NCI-H748 treated with DMSO at 0.1 percent for 48 hours (cell line): ENCODE measurements around the gene ADGRG4.
"Not testable (repeated sequence)": the region's sequence is repeated elsewhere in the genome, so short reads cannot be mapped to it uniquely, and the experiment has no call there.

Source experiments
- DNase-seq: peaks from one replicate; lab custom pipeline; 2025; lab: John Stamatoyannopoulos, UW

ADGRG4 gene

GRCh38 chrX:136300721-136301120 is at the start of gene ADGRG4:
TSS of gene ADGRG4 (plus strand) at chrX:136300963. CDS start at chrX:136308778, 7,815 bp downstream.
- not testable (repeated sequence) for DNase-seq

- DNase-seq = peak; percentile 27
Observed at GRCh38 chrX:136251041-136251991, 49.4 kb upstream of the ADGRG4 start, which contains the start of gene MAP7D3. TSS of gene MAP7D3 (minus strand) at chrX:136251400. CDS start at chrX:136251358, 42 bp downstream.

- DNase-seq = no peak
Observed at GRCh38 chrX:136255541-136255940, 45.2 kb upstream of the ADGRG4 start.

GRCh38 chrX:136256026-136256425 is 44.7 kb upstream of the ADGRG4 start:
- no peak for DNase-seq

- no peak for DNase-seq
Observed at GRCh38 chrX:136258951-136259350, 41.8 kb upstream of the ADGRG4 start.

GRCh38 chrX:136259543-136259942 is 41.2 kb upstream of the ADGRG4 start:
- DNase-seq = no peak

- no peak for DNase-seq
Observed at GRCh38 chrX:136260776-136261175, 40.0 kb upstream of the ADGRG4 start.

- no peak for DNase-seq
Observed at GRCh38 chrX:136261321-136261720, 39.4 kb upstream of the ADGRG4 start.

- no peak for DNase-seq
Observed at GRCh38 chrX:136262243-136262642, 38.5 kb upstream of the ADGRG4 start.

- DNase-seq = no peak
Observed at GRCh38 chrX:136262812-136263315, 37.9 kb upstream of the ADGRG4 start.

GRCh38 chrX:136266828-136267227 is 33.9 kb upstream of the ADGRG4 start:
- no peak for DNase-seq

- peak; percentile 21 for DNase-seq
Observed at GRCh38 chrX:136268051-136269048, 32.4 kb upstream of the ADGRG4 start.

- DNase-seq = no peak
Observed at GRCh38 chrX:136269921-136270320, 30.8 kb upstream of the ADGRG4 start.

- no peak for DNase-seq
Observed at GRCh38 chrX:136271300-136271699, 29.5 kb upstream of the ADGRG4 start.

GRCh38 chrX:136272325-136272724 is 28.4 kb upstream of the ADGRG4 start:
- DNase-seq = no peak

- no peak for DNase-seq
Observed at GRCh38 chrX:136273986-136274385, 26.8 kb upstream of the ADGRG4 start.

- DNase-seq = no peak
Observed at GRCh38 chrX:136275553-136275952, 25.2 kb upstream of the ADGRG4 start.

GRCh38 chrX:136286375-136286774 is 14.4 kb upstream of the ADGRG4 start:
- not testable (repeated sequence) for DNase-seq

- no peak for DNase-seq
Observed at GRCh38 chrX:136291824-136292223, 8.9 kb upstream of the ADGRG4 start.

GRCh38 chrX:136292656-136293055 is 8.1 kb upstream of the ADGRG4 start:
- no peak for DNase-seq

GRCh38 chrX:136295380-136295779 is 5.4 kb upstream of the ADGRG4 start:
- no peak for DNase-seq

- no peak for DNase-seq
Observed at GRCh38 chrX:136303041-136303440, 2.3 kb downstream of the ADGRG4 start.
